Ascending aorta (tissue), 2 donors: ENCODE data around the gene CD200. TPM values are rescaled to one million over a fixed set of nuclear protein-coding genes. Genes with fewer than 3 reads are reported as not detected.

Source experiments
- DNase-seq, 2 donors: peaks; one replicate each; pipeline ENCODE4 v3.0.0-alpha.2; 2019; ENCODE audit warnings: low spot score in 2 of 2
- H3K27ac ChIP-seq, 2 donors: fragments of 200-600 bp; sonication (generic); one replicate each; pipeline ENCODE4 v1.5.1; 2016 to 2017; ENCODE audit warnings: mild to moderate bottlenecking in 1 of 2
- H3K27me3 ChIP-seq: fragments of 200-600 bp; sonication (generic); one replicate; pipeline ENCODE4 v1.5.1; 2017
- H3K36me3 ChIP-seq, 2 donors: fragments of 200-600 bp; sonication (generic); one replicate each; pipeline ENCODE4 v1.5.1; 2016
- H3K4me1 ChIP-seq, 2 donors: fragments of 200-600 bp; sonication (generic); one replicate each; pipeline ENCODE4 v1.5.1; 2016 to 2017; ENCODE audit warnings: mild to moderate bottlenecking in 1 of 2
- H3K4me3 ChIP-seq, 2 donors: fragments of 200-600 bp; sonication (generic); one replicate each; pipeline ENCODE4 v1.5.1; 2016 to 2017; ENCODE audit warnings: mild to moderate bottlenecking in 1 of 2
- H3K9me3 ChIP-seq, 2 donors: fragments of 200-600 bp; sonication (generic); one replicate each; pipeline ENCODE4 v1.5.1; 2016
- CTCF ChIP-seq, 3 experiments: fragments of 200-600 bp in 2 of 3; fragments of 450-650 bp in 1 of 3; sonication (generic) in 2 of 3; IDR thresholded peaks; one replicate each; pipeline ENCODE4 v1.5.1; 2016 to 2019; ENCODE audit warnings: antibody characterized with exemption in 3 of 3, mild to moderate bottlenecking in 1 of 3, moderate library complexity in 1 of 3
- intact Hi-C: fragments of 100-400 bp; cut with DNase I; formaldehyde crosslinking; loops from one replicate; pipeline ENCODE4 v1.15.1; 2023
- total RNA-seq: library from RNA; depleted of rRNA; stranded (reverse); fragments of >200 nt; gene quantifications from one replicate; pipeline ENCODE4 v1.1.0, GENCODE V29; 2016

CD200 gene
- total RNA-seq, 1 donor from 2014 or later: 3.6 TPM

- no peak for DNase-seq
- Histone ChIP-seq H3K36me3 (no peaks in the 10 kb centered on the region), H3K27ac (no peak overlapping the region), H3K27me3 (no peaks in the 10 kb centered on the region), H3K4me1 (peaks cover 0 to 8% of the 10 kb centered on the region in 2 donors), H3K9me3 (no peaks in the 10 kb centered on the region), H3K4me3 (no peak overlapping the region)
- intact Hi-C loops: no loop called here
- no peak for TF ChIP-seq CTCF (IDR thresholded peaks at IDR 0.05)
These were observed 25.4 kb upstream of the CD200 start for GRCh38 chr3:112307557-112307956.

- no peak overlapping the region for H3K27ac ChIP-seq
- intact Hi-C loops: no loop called here
- H3K27me3 ChIP-seq: no peaks in the 10 kb centered on the region
- no peak for DNase-seq
- no peaks in the 10 kb centered on the region for H3K9me3 ChIP-seq
- peaks cover 0 to 2% of the 10 kb centered on the region in 2 donors for H3K4me1 ChIP-seq
- TF ChIP-seq CTCF (IDR thresholded peaks at IDR 0.05): no peak
- no peak overlapping the region for H3K4me3 ChIP-seq
- no peaks in the 10 kb centered on the region for H3K36me3 ChIP-seq
These were observed 24.6 kb upstream of the CD200 start for GRCh38 chr3:112308151-112308911.

GRCh38 chr3:112314649-112315048 lies 18.3 kb upstream of the CD200 start:
- no peak for TF ChIP-seq CTCF (IDR thresholded peaks at IDR 0.05)
- Histone ChIP-seq H3K27ac (no peak overlapping the region), H3K36me3 (no peaks in the 10 kb centered on the region), H3K27me3 (no peaks in the 10 kb centered on the region), H3K4me1 (no peaks in the 10 kb centered on the region), H3K9me3 (no peaks in the 10 kb centered on the region), H3K4me3 (no peak overlapping the region)
- DNase-seq: no peak
- intact Hi-C loops: no loop called here

GRCh38 chr3:112315791-112316190 lies 17.2 kb upstream of the CD200 start:
- DNase-seq: no peak
- Histone ChIP-seq H3K27ac (no peak overlapping the region), H3K4me3 (no peak overlapping the region), H3K4me1 (no peaks in the 10 kb centered on the region), H3K9me3 (no peaks in the 10 kb centered on the region), H3K36me3 (no peaks in the 10 kb centered on the region), H3K27me3 (no peaks in the 10 kb centered on the region)
- intact Hi-C loops: no loop called here
- no peak for TF ChIP-seq CTCF (IDR thresholded peaks at IDR 0.05)

GRCh38 chr3:112319516-112320276 lies 13.3 kb upstream of the CD200 start:
- Histone ChIP-seq H3K9me3 (no peaks in the 10 kb centered on the region), H3K4me1 (no peaks in the 10 kb centered on the region), H3K36me3 (no peaks in the 10 kb centered on the region), H3K27me3 (no peaks in the 10 kb centered on the region), H3K27ac (no peak overlapping the region), H3K4me3 (no peak overlapping the region)
- TF ChIP-seq CTCF (IDR thresholded peaks at IDR 0.05): no peak
- DNase-seq: no peak
- intact Hi-C loops: no loop called here
